NCI-H1436 (cell line): ENCODE measurements around the gene PWP1.

Source experiments
- DNase-seq: peaks from one replicate; lab custom pipeline; 2025; lab: John Stamatoyannopoulos, UW

PWP1 gene

DNA sequence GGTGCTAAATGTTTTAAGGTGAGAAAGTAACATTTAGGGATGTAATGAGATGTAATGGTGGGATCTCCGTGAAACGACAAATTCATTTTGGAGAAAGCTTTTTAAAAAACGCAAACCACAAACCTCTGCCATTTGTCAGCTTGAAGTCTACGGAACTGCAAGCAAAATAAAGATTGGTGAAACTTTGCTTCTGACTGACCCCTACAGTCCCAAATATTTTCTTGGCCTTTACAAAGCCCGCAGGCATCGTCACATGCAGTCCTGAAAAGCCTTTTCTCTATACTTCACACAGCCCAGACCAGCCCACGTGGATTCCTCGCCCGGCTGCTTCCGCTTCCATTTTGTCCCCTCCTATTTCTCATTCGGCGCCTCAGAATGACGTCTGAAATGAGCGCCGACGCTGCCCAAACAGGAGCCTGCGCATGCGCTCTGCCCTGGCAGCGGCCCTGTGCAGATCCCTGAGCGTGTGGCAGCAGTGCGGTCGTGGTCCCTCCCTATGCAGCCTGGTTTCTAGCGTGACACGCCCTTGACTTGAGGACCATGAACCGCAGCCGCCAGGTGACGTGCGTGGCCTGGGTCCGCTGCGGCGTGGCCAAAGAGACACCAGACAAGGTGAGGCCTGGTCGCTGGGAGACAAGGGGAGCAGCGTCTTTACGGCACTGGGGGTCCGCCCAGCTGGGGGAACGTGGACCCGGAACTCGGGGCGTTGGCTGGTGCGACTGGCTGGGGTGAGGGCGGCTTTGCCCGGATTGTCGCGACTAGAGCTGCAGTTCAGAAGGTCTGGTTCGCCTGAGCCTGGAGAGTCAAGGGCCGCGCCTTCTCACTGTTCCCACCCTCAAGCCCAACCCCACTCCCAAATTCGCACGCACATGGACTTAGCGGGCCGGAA lies at the start of gene PWP1:
Gene PWP1, plus strand, starts transcription at position 440 of the 889 bp plus-strand sequence. Its CDS starts 101 bp downstream, at position 541.
- peak; percentile 93 for DNase-seq

DNA sequence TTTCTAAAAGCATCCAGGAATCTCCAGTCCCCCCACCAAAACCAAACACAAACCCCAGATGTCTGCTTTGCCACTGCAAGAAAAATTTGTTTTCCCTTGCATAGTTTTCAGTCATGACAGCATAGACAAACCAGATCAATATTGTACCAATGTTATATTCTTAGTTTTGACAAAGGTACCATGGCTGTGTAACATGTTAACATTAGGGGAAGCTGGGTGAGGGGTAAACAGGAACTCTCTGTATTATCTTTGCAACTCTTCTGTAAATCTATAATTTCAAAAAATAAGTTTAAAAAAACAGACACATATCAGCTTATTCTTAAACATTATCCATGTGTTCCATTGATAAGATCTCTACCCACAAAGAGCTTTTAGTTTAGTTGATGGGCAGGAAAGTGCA lies 44.4 kb upstream of the PWP1 start:
- no peak for DNase-seq

DNA sequence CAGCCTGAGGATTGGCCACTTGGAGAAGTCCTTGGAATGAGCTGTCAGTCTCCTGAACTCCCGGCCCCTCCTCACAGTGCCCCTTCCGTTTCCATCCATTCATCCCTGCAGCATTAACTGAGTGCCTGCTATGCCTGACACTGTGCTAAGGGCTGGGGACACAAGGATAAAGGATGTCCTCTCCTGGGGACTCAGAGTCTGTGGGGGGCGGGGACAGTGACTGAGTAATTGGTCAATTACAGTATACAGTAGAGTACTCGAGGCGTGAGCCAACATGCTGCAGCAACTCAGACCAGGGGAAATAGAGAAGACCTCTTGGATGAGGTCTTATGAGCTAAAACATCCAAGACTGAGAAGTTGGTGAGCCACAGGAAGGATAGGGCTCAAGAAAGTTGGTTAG lies 43.4 kb upstream of the PWP1 start:
- peak; percentile 8 for DNase-seq

DNA sequence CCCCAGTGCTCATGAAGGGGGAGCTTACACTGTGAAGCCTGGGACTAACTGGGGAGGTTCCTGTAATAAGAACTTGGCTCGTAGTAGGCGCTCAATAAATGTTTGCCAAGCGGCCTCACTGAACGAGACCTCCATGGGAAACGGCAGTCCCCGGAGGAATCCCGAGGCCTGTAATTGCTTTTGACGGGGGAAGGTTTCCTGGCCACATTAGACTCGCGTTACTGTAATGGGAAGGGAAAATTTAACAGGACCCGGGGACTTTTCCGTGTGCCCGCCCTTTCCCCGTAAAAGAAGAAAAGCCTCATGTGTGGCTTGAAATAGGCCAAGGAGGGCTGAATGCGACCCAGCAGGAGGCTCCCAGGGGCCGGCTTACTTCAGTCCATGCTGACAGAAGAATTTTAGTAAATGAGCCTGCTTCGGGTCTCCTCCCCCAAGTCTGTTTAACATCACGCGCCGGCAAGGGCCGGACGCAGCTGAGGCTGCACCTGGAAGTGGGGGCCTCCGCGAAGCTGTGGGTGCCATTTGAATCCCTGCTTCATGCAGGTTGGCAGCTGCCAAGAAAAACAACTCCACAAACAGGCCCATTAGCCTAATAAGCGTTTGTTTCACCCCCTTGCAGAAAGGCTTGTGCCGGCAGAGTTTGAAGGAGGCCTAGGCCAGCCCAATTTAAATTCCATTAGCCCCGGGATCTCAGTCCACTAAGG lies 39.8 kb upstream of the PWP1 start:
- peak; percentile 45 for DNase-seq

DNA sequence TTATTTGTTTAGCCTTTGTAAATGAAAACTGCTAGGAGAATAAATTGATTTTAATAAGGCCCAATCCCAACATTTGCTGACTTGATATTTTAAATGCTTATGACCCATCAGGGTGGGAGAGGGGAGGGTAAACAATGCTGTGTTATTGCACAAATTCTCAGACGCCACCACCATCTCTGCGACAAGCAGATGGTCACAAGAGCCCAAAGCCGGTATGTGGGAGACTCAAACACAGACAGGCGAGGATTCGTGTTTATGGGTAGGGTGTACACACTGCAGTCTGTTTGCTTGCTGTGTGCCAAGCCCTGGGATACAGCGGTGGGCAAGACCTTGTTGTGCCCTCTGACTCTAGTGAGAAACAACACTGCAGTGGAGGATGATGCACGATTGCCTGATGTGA lies 39.2 kb upstream of the PWP1 start:
- DNase-seq = no peak

DNA sequence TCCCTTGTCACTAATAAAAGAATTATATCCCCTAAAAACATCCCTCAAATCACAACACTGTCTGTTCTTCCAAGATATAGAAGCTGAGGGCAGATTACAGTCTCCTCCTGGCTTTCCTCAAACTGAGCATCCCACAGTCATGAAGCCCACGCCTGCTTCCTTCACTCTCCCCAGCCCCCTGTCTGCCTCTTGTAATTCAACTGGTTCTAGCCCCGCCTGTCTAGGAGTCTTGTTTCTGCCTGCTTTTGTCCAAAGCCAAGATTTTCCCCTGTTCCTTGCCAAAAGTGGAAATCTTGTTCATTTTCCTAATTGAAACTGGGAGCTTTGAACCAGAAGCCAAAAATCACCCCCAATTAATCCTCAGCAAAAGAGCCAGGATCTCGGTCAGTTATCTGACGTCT lies 35.9 kb upstream of the PWP1 start:
- no peak for DNase-seq

DNA sequence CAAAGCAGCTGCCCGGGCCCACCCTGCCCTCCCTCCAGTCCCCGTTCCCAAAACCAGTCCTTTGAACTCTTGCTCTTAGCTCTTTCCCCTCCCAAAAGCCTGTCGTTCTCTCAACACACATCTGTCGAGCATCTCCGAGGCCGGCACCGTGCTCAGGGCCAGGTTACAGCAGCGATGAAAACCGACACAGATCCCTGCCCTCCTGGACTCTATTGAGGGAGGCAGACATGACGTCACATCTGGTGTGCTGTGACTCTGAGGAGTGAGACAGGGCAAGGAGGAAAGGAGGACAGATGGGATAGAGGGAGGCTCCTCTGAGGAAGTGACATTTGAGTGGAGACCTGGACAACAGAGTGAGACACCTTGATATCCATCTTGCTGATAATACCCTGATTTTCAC lies 34.6 kb upstream of the PWP1 start:
- no peak for DNase-seq

DNA sequence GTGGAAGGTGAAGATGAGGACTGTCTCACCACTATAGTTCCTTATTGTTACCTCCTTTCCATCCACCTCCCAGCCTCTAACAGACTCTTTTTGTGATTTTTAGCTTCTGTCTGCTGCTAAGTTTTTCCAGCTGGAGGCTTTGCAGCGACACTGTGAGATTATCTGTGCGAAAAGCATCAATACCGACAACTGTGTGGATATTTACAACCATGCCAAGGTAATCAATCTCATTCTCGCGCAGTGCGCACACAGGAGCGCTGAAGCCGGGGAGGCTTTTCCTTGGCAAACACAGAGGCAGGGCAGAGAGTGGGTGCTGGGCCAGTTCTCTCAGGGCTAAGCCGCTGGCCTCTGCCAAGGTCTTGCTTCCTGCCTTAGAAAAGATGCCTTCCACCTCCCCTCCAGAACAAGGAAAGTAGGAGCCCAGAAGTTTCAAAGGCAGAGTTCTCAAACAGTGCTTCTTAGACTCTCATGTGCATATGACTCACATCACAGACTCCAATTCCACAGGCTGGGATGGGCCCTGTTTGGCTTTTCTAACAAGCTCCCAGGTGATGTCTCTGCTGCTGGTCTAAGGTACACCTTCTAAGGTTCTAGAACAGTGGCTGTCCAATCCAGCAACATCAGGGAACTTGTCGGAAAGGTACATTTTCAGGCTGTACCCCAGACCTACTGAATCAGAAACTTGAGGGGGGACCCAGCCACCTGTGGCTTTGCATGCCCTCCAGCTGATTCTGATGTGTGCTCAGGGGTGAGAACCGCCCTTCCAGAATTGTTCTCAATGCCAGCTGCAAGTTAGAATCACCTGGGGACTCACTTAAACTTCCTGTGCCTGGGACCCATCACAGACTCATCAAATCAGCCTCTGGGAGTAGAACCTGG lies 33.8 kb upstream of the PWP1 start:
- no peak for DNase-seq

DNA sequence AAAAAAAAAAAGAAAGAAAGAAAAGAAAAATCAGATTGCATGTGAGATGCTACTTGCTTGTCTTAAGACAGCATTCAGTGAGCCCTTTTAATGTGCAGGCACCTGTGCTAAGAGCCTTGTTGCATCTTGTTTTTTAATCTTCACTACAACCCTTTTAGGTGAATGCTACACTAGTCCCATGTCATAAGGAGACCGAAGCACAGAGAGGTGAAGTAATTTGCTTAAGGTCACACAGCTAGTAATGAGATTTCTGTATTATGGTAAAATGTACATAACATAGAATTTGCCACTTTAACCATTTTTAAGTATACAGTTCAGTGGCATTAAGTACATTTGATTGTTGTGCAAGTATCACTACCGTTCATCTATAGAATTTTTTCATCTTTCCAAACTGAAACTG lies 32.1 kb upstream of the PWP1 start:
- no peak for DNase-seq

DNA sequence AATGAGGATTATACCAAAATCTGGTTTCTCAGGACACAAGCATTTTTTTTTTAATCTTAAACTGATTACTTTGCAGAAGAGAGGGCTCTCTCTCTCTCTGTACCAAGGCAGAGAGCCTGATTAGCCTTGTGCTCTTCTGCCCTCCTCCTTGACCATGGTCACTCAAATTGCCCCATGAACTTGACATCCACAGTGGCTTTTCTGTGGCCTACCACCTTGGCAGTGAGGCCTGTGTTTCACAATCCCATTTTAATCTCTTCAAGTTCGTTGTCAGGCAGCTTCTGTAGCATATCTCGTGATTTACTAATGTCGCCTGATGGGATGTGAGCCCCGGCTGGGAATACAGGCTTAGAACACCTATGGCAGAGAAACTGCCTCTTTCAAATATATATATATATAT lies 30.7 kb upstream of the PWP1 start:
- no peak for DNase-seq

DNA sequence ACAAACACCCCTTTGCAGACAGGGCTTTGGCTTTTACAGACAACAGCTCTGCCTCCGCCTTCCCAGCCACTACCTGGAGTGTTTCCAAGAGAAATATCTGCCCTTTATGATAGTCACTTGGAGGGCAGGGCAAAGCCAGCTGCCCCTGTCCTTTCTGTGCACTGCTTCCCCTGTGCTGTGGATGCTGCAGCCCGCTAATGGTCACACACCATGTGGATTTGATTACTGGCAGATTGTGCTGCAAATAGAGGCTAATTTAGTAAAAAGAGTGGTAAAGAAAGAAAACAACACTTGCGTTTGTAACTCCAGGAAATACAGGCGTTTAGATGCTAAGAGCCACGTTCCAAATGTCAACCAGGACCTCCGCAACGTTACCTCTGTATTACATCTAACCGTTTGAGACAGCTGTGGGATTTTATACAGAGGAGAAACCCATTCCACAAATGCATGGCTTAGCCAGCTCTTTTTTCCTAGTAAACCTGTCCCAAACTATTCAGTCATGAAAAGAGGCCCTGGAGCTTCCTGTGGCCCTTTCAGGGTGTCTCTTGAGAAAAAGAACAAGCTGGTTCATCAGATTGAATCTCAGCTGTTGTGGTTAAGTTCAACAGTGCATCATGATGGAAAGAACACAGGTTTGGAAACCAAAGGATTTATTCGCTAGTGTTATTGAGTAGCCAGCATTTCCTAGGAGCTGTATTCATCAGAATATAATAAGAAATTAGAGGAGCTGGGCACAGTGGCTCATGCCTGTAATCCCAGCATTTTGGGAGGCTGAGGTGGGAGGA lies 30.1 kb upstream of the PWP1 start:
- no peak for DNase-seq

DNA sequence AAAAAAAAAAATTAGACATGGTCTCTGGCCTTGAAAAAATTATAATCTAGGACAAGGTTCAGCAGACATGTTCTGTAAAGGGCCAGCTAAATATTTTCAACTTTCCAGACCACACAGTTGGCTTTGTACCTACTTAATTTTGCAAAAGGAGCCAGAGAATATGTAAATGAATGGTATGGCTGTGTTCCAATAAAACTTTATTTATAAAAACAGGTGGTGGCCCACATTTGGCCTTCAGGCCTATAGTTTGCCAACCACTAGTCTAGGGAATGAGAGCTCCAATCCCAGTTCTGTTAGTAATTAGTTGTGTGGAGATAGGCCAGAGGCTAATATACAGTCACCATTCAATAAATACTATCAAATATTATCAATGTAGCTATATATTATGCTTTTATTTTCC lies 29.3 kb upstream of the PWP1 start:
- no peak for DNase-seq

DNA sequence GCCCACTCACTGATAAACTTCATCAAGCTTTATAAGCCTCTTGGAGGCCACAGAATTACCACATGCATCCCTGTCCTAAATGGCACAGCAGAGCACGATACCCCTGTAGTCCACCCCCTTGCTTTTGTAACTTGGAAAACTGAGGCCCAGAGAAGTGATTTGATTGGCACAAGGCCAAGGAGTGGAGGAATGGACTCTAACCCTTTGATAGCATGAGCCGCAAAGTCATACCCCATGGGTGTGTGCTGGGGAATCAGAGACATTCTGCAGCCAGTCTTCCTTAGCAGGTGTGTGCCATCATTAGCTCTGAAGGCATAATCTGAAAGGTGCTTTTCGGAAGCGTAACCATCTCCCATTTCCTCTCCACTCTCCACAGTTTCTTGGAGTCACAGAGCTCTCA lies 28.5 kb upstream of the PWP1 start:
- DNase-seq = no peak

DNA sequence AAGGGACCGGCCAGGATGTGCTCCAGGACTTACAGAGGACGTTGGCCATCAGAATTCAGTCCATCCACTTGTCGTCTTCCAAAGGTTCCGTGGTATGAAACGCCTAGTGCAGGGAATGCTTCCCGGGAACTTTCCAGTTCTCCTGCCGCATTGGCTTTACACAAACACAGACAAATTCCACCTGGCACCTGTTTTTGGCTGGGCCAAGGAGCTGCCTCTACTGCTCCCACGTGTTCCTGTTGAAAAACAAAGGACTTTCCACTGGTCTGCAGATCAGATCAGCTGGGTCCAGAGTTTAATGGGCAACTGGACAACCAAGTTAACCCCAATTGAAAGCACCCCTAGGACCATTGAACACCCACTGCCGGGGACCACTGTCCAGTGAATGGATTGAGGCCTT lies 28.0 kb upstream of the PWP1 start:
- DNase-seq = no peak

DNA sequence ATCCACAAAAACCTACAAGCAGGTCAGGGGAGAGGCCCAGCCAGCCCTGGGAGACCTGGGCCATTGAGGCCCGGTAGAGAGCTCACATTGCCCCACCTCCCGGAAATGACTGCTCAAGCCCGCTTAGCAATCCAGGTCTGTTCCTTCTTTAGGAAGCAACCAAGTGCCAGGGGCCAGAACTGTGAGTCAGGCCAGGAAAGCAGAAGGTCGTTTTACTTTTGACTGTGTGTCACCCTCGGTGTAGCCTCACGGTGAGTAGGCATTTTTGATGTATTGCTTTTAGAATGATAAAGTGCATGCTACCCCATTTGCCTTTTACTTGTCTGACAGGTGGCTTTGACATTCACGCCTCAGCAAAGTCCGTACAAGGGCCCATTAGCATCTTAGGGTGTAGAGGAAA lies 25.4 kb upstream of the PWP1 start:
- DNase-seq = no peak

DNA sequence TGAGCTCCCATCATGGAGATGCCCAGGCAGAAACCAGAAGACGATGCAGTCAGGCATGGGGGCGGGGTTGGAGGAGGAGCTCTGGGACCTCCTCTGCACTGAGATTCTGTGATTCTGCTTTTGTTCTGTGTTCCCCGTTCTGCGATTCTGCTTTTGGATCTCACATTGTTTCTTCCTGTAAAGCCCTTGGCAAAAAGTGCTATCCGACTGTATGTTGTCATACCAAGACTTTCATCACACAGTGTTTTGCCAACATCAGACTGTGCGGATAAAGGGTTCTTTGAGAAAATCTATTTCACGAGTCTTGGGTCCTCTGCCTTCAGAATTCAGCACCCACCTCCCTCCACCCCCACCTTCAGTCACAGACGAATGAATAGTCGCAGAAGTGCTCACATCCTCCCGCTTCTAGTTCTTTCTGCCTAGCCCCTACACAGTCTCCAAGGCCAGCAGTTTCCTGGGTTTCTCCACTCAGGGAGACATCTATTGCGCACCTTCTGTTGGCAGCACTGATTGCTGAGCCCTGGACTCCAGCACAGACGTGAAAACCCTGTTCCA lies 24.7 kb upstream of the PWP1 start:
- DNase-seq = no peak

DNA sequence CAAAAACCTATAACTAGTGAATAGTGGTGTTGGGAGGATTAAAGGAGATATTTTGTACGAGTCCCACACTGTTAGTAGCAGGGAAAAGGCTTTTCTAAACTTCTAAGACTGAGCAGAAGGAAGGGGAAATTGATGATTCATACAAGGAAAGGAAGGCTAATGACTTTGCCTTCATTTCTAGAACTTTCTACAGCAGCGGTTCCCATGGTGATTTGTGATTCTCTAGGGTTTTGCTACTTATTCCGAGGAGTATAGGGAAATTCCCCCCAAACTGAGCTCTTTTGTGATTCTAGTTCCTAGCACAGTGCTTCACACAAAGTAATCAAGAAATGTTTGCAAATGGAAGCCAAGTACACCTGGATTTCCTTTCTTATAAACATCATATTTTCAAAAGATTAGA lies 23.8 kb upstream of the PWP1 start:
- DNase-seq = no peak

DNA sequence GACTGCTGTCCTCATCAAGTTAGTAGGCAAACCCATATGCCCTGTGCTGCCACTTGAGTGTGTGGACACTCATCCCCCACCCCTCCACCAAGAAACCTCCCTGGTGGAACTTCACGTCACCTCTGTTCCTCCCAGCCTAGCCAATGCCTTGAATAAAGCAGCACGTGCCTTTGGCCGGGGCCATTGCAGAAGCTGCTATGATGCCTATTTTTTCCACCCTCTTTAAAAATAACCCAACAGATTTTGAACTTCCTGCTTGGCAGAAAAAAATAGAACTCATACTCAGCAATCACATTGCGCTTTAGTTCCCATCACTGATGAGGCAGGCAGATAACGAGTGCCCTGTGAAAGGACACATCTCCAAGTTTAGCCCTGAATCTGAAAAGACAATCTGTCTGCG lies 23.1 kb upstream of the PWP1 start:
- no peak for DNase-seq

DNA sequence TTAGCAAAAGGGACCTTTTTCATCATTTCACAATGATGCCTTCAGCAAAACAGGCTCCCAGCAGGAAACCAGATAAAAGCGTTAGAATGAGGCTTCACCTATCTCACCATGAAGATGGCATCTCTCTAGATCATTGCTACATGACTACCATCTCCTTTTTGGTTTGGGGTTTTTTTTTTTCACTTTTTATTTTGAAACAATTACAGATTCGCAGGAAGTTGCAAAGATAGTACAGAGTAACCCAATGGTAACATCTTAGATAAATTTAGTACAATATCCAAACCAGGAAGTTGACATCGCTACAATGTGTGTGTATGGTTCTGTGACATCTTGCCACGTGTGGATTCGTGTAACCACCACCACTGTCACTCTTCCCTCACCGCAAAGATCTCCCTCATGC lies 22.3 kb upstream of the PWP1 start:
- no peak for DNase-seq

DNA sequence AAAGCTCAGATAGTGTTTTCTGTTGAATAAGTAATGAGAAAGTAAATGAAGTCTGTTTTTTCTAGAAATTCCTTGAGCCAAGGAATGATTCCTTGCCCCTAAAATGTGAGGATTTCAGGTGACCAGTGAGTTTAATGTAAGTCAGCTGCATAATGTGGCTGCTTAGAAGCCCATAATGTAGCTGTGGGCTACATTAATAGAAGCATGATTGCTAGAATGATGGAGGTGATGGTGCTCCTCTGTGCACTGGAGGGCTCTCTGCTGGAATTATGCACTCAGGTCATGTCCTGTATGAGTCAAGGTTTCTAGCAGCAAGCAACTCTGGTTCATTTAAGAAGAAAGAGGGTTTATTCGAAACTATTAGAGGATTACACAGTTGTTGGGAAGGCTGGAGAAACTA lies 19.6 kb upstream of the PWP1 start:
- no peak for DNase-seq

DNA sequence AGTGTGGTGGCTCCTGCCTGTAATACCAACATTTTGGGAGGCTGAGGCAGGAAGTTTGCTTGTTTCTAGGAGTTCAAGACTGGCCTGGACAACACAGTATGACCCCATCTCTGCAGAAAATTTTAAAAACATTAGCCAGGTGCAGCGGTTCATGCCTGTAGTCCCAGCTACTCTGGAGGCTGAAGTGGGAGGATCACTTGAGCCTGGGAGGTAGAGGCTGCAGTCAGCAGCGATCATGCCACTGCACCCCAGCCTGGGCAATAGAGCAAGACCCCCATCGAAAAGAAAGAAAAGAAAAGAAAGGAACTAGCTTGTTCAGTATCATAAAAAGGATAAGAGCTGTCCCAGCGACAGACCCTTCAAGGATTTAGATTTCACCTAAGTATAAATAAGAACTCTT lies 18.1 kb upstream of the PWP1 start:
- DNase-seq = no peak
